ENCODE results near the gene CREB3L1. TPM values are rescaled to one million over a fixed set of nuclear protein-coding genes. Genes with fewer than 3 reads are reported as not detected.
"Not testable (repeated sequence)": the region's sequence is repeated elsewhere in the genome, so short reads cannot be mapped to it uniquely, and the experiment has no call there.

The CREB3L1 gene
- total RNA-seq, 1 donor from 2014 or later, result 81.6 TPM

DNA sequence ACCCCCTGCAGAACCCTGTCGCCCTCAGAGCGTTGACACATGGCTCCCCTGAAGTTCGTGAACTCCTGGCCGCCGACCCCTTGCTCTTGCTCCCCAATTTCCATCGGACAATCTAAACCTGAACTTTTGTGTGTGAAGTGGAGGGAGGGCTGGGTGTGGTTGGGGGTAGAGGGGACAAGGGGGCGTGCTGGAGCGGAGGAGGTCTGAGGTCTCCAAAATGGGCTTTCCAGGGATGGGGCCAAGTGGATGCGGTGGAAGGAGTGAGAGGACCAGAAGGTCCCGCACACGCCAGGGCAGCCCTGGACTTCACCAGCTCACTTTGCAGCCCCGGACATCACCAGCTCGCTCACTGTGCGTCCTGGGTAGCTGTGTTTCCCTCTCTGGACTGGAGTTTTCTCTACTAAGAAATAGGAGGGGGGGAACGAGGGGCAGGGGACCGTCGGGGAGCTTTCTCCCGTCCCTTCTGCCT lies 18.6 kb downstream of the CREB3L1 start:
- DNase-seq (ENCODE audit: low spot score), result no peak

GRCh38 chr11:46296528-46297448 lies 19.3 kb downstream of the CREB3L1 start:
- no peak for DNase-seq (ENCODE audit: low spot score)

GRCh38 chr11:46298699-46299433 lies 21.4 kb downstream of the CREB3L1 start:
- no peak for DNase-seq (ENCODE audit: low spot score)

DNA sequence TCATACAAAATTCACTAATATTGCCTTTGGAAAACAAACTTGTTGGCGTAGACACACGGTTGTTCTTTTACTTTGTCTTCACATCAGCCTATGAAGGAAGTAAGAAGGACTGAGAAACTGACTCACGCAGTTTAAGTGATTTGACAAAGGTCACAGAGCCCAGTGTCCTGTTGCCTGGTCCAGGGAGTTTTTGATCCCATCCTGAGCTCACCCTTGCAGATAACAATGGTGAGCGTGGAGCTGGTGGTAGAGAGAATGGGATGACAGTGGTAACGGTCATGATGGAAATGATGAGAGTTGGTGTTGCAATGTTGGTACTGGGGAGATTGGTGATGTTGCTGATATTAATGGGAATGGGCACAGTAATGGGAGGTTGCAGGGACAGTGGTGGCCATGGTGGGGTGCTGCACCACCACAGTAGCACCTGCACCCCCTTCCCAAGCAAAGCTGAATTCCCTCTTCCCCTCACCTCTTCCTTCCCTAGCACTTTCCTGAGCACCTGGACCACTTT lies 22.0 kb downstream of the CREB3L1 start:
- no peak for DNase-seq (ENCODE audit: low spot score)

- DNase-seq (ENCODE audit: low spot score), result no peak
Observed at GRCh38 chr11:46300270-46300669, 22.8 kb downstream of the CREB3L1 start.

- no peak for DNase-seq (ENCODE audit: low spot score)
Observed at GRCh38 chr11:46302866-46303265, 25.4 kb downstream of the CREB3L1 start.

DNA sequence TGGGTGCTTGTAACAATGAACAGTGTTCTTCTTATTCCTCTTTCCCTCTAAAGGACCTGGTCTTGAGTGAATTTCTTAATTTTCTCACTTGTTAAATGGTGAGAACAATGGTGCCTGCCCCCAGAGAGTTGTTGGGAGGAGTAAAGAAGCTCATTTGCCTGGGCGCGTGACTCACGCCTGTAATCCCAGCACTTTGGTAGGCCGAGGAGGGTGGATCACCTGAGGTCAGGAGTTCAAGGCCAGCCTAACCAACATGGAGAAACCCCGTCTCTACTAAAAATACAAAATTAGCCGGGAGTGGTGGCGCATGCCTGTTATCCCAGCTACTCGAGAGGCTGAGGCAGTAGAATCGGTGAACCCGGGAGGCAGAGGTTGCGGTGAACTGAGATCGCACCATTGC lies 26.6 kb downstream of the CREB3L1 start:
- DNase-seq (ENCODE audit: low spot score), result not testable (repeated sequence)

- DNase-seq (ENCODE audit: low spot score), result no peak
Observed at GRCh38 chr11:46304605-46305179, 27.2 kb downstream of the CREB3L1 start.

- no peak for DNase-seq (ENCODE audit: low spot score)
Observed at GRCh38 chr11:46305295-46305694, 27.8 kb downstream of the CREB3L1 start.

DNA sequence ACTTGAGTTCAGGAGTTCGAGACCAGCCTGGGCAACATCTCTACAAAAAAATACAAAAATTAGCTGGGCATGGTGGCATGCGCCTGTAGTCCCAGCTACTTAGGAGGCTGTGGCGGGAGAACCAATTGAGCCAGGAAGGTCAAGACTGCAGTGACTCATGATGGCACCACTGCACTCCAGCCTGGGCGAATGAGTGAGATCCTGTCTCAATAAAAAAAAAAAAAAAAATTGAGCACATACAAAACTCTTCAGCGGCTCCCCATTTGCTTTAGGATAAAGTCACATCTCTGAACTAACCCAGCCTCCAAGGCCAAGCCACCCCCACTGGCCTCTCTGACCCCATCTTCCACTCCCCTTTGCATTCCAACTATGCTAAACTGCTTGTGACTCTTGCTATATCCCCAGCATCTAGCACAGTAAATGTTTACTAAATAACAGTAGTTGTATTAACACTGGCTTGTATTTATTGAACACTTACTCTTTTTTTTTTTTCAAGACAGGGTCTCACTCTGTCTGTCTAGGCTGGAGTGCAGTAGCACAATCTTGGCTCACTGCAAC lies 28.9 kb downstream of the CREB3L1 start:
- no peak for DNase-seq (ENCODE audit: low spot score)

DNA sequence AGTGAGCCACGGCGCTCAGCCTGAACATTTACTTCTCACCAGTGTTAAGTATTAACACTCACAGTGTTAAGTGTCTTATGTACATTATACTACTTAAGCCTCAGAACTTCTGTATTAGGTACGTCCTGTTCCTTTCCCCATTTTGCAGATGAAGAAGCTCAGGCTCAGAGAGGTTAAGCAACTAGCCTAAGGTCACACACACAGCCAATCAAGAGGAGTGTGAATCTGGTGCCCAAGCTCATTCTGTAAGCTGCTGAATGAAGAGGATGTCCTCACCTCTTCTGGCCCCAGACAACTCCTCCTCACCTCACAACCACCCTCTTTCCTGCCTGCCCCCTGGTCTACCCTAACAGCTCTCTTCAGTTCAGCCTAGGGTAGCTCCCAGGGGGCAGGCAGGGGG lies 29.9 kb downstream of the CREB3L1 start:
- DNase-seq (ENCODE audit: low spot score), result no peak

GRCh38 chr11:46307785-46308341 lies 30.4 kb downstream of the CREB3L1 start:
- DNase-seq (ENCODE audit: low spot score), result no peak

DNA sequence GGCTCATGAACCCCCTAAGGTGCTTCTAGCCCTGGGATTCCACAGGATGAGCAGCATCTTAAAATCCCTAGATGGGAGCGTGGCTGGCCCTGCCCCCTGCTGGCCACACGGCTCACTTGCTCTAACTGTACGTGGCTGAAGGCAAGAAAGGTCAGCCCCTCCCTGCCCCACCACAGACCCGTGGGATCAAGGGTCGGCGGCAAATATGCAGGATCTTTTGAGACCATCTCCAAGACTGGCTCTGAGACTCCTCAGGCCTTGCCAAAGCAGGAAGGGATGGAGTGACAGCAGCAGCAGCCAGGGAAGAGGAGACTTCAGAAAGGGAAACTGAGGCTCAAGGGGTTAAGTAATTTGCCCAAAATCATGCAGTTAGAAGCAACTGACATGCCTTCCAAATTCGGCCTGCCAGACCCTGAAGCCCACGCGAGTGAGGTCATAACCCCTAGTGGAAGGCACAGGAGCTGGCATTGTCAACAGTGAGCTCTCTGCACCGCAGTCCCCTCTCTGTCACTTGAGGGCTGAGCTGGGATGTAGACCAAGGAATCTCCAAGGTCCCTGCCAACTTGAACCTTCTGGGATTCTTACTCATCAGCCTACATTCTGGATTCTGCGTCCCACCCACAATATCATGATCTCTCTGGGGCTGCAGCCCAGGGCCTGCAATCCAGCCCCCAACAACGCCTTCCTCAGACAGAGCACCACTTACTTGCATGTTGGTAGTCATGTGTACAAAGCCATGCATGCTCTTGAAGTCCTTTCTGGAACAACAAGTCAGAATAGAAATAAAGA lies 31.4 kb downstream of the CREB3L1 start:
- peak; percentile 77 for DNase-seq (ENCODE audit: low spot score)

- DNase-seq (ENCODE audit: low spot score), result no peak
Observed at GRCh38 chr11:46309814-46310259, 32.4 kb downstream of the CREB3L1 start.

- DNase-seq (ENCODE audit: low spot score), result peak; percentile 77
Observed at GRCh38 chr11:46315033-46315738, 37.7 kb downstream of the CREB3L1 start.

- DNase-seq (ENCODE audit: low spot score), result peak; percentile 79
Observed at GRCh38 chr11:46315783-46316563, 38.5 kb downstream of the CREB3L1 start.

DNA sequence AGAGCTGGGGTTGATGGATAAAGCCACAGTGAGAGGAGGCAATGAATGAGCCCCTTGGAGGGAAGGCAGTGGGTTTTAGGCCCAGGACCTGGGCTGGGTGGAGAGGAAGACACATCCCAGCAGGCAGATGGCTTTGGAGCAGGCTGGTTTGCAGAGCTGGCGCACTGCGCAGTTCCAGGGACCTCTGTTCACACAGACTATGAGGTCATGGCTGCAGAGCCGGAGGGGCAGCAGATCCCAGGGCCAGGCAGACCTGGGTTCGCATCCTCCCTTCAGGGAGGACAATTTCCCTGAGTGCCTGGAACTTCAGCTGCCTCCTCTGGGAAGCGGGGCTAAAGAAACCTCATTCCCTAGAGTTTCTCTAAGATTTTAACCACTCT lies 41.6 kb downstream of the CREB3L1 start:
- DNase-seq (ENCODE audit: low spot score), result no peak

DNA sequence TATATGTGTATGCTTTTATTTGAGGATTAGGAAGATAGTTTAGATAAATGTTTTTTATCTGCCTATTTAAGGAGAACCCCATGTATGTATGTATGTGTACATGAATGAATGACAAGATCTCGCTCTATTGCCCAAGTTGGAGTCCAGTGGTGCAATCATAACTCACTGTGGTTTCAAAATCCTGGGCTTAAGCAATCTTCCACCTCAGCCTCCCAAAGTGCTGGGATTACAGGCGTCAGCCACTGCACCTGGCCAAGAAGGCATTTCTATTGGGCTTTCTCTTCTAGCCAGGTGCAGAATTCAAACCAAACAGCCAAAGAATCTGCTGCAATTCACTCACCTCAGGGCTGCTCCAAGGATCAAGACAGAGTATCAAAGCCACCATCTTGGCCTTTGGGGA lies 44.3 kb downstream of the CREB3L1 start:
- DNase-seq (ENCODE audit: low spot score), result no peak

GRCh38 chr11:46322759-46323158 lies 45.3 kb downstream of the CREB3L1 start:
- no peak for DNase-seq (ENCODE audit: low spot score)

Measured in mucosa of gallbladder (tissue), 1 donor.